WTC11 (cell line): Measurements from ENCODE around the gene MYL7.

Experiments used
- NR3C1 ChIP-seq: sonication (generic); formaldehyde crosslinking; conservative IDR thresholded peaks from 2 replicates; pipeline ENCODE4 v1.8.1; 2023; ENCODE audit warnings: low read depth, mild to moderate bottlenecking, missing genetic modification reagents
- USF1 ChIP-seq: sonication (generic); formaldehyde crosslinking; IDR thresholded peaks from 2 replicates; pipeline ENCODE4 v1.8.0; 2022; ENCODE audit warnings: mild to moderate bottlenecking, missing genetic modification reagents

GRCh38 chr7:44110719-44111635 lies 30.2 kb downstream of the MYL7 start:
- TF ChIP-seq NR3C1 (CRISPR knock-in tag) (no peak), USF1 (no peak)
